HepG2 (cell line): Measurements from ENCODE around the gene USP24. TPM values are rescaled to one million over a fixed set of nuclear protein-coding genes. Genes with fewer than 3 reads are reported as not detected.
A peak's percentile ranks its signal among the peaks of the same experiment; 100 is the strongest.

Source experiments
- ATAC-seq: fragments of 200-7000 bp; cut with Tn5 transposase; 3 replicates; pipeline ENCODE4 v1.9.1; 2020; ENCODE audit warnings: mild to moderate bottlenecking, moderate library complexity
- BruUV-seq: library from RNA; stranded (reverse); fragments of 400-500 nt; replicated peaks from 2 replicates; lab custom pipeline; 2021; lab: Mats Ljungman, UMichigan
- CTCF ChIA-PET: fragments of 300-600 bp; formaldehyde crosslinking; extraction: SDS; loops from one replicate; lab custom pipeline; 2021; ENCODE audit warnings: low total read pairs, inconsistent platforms, low intra/inter-chr PET ratio; lab: Yijun Ruan, JAX
- POLR2A ChIA-PET: fragments of 350-600 bp; sonication (Branson Sonifier 250); formaldehyde crosslinking; loops from one replicate; lab custom pipeline; 2020; ENCODE audit warnings: antibody characterized with exemption, inconsistent platforms; lab: Yijun Ruan, JAX
- DNase-seq: peaks from one replicate; pipeline ENCODE4 v3.0.0-alpha.2; 2015; ENCODE audit warnings: low spot score
- FAIRE-seq: peaks from 3 replicates; lab custom pipeline; 2011; peaks lifted over from hg19 to GRCh38; lab: Jason Lieb, UNC
- H2AFZ ChIP-seq: one replicate; pipeline ENCODE4 v1.6.1; 2011; ENCODE audit warnings: low read length, inconsistent platforms
- H3K27ac ChIP-seq: fragments of 300-600 bp; 3 replicates; pipeline ENCODE4 v1.8.0; 2011; ENCODE audit warnings: mixed run types, mild to moderate bottlenecking, mixed read lengths, low read length, inconsistent platforms; ENCODE audit not compliant: insufficient read depth; ENCODE audit errors: extremely low read length
- H3K27me3 ChIP-seq, 2 experiments: fragments of 200-600 bp in 1 of 2; 2 replicates in 1 of 2; 3 replicates in 1 of 2; pipeline versions ENCODE4 v1.6.0 to v1.8.0; 2011; ENCODE audit warnings: low read length in 2 of 2, mild to moderate bottlenecking in 2 of 2, moderate library complexity in 2 of 2, inconsistent platforms in 1 of 2; ENCODE audit not compliant: insufficient read depth in 2 of 2, control insufficient read depth in 1 of 2
- H3K36me3 ChIP-seq, 2 experiments: fragments of 200-600 bp in 1 of 2; replicated peaks in 1 of 2; 2 replicates in 1 of 2; 3 replicates in 1 of 2; pipeline versions ENCODE4 v1.5.1 to v1.8.0; 2011; ENCODE audit warnings: low read length in 2 of 2, inconsistent platforms in 1 of 2; ENCODE audit not compliant: insufficient read depth in 2 of 2, control insufficient read depth in 1 of 2
- H3K4me1 ChIP-seq: 2 replicates; pipeline ENCODE4 v1.5.1; 2012; ENCODE audit warnings: low read length, inconsistent platforms; ENCODE audit not compliant: insufficient read depth
- H3K4me2 ChIP-seq: 2 replicates; pipeline ENCODE4 v1.6.0; 2011; ENCODE audit warnings: low read depth, low read length, inconsistent platforms
- H3K4me3 ChIP-seq, 3 experiments: fragments of 200-600 bp in 1 of 3; sonication (generic), shearing (Covaris generic) in 1 of 3; replicated peaks in 1 of 3; 2 replicates each; pipeline ENCODE4 v1.5.1; 2011 to 2016; ENCODE audit warnings: low read length in 3 of 3, inconsistent platforms in 2 of 3, low read depth in 2 of 3, mild to moderate bottlenecking in 2 of 3, control low read depth in 1 of 3, mixed read lengths in 1 of 3; ENCODE audit not compliant: insufficient read depth in 1 of 3
- H3K79me2 ChIP-seq: one replicate; pipeline ENCODE4 v1.6.1; 2011; ENCODE audit warnings: low read length, inconsistent platforms; ENCODE audit not compliant: insufficient read depth
- H3K9ac ChIP-seq: 2 replicates; pipeline ENCODE4 v1.6.0; 2011; ENCODE audit warnings: mild to moderate bottlenecking, low read depth, low read length, inconsistent platforms; ENCODE audit not compliant: insufficient read depth
- H3K9me3 ChIP-seq: 2 replicates; pipeline ENCODE4 v1.5.1; 2012; ENCODE audit warnings: mild to moderate bottlenecking, low read length
- H4K20me1 ChIP-seq: 2 replicates; pipeline ENCODE4 v1.6.0; 2011; ENCODE audit warnings: inconsistent platforms, mild to moderate bottlenecking, low read length, moderate library complexity; ENCODE audit not compliant: insufficient read depth
- ATF7 ChIP-seq, 2 experiments: fragments of 450-650 bp in 1 of 2; sonication (generic) in 1 of 2; formaldehyde crosslinking in 1 of 2; IDR thresholded peaks; 2 replicates each; pipeline versions ENCODE4 v1.4.0 to v1.6.1; 2016 to 2020; ENCODE audit warnings: antibody characterized with exemption in 1 of 2, mild to moderate bottlenecking in 1 of 2, missing genetic modification reagents in 1 of 2
- ELF4 ChIP-seq: sonication (generic); formaldehyde crosslinking; IDR thresholded peaks from 2 replicates; pipeline ENCODE4 v1.5.0; 2020; ENCODE audit warnings: missing genetic modification reagents, mild to moderate bottlenecking, moderate library complexity, borderline replicate concordance
- IRF2 ChIP-seq: IDR thresholded peaks from 2 replicates; pipeline ENCODE4 v1.6.1; 2018; ENCODE audit warnings: missing genetic modification reagents, missing compliant biosample characterization
- KIAA2018 ChIP-seq: sonication (generic); formaldehyde crosslinking; IDR thresholded peaks from 2 replicates; pipeline ENCODE4 v1.5.0; 2020; ENCODE audit warnings: mild to moderate bottlenecking, missing genetic modification reagents, borderline replicate concordance
- TAF1 ChIP-seq: sonication (generic); formaldehyde crosslinking; IDR thresholded peaks from 2 replicates; pipeline ENCODE4 v1.4.0; 2020; ENCODE audit warnings: missing genetic modification reagents
- ZNF3 ChIP-seq: IDR thresholded peaks from 2 replicates; pipeline ENCODE4 v1.7.0; 2017; ENCODE audit warnings: inconsistent platforms
- ZNF30 ChIP-seq: sonication (generic); formaldehyde crosslinking; IDR thresholded peaks from 2 replicates; pipeline ENCODE4 v1.5.0; 2020; ENCODE audit warnings: mild to moderate bottlenecking, missing genetic modification reagents
- ZNF704 ChIP-seq: sonication (generic); formaldehyde crosslinking; IDR thresholded peaks from 2 replicates; pipeline ENCODE4 v1.8.1; 2023; ENCODE audit warnings: mild to moderate bottlenecking, inconsistent platforms, moderate library complexity, missing genetic modification reagents, borderline replicate concordance
- WGBS: methylation state at CpG from one replicate; pipeline ENCODE4 v1.1.6; 2017; ENCODE audit warnings: low lambda C conversion rate; 5-methylcytosine and 5-hydroxymethylcytosine counted together
- in situ Hi-C: cut with HindIII; loops from 2 replicates; pipeline ENCODE4 v1.10.0; 2017; ENCODE audit warnings: low pct_unique_long_range_greater_than_20kb; ENCODE audit not compliant: extremely low pct_ligation_motif_present
- intact Hi-C: fragments of 100-400 bp; cut with micrococcal nuclease; formaldehyde crosslinking; loops from one replicate; pipeline ENCODE4 v1.10.0; 2022; ENCODE audit not compliant: unreplicated experiment
- polyA plus RNA-seq, 8 experiments: library from polyadenylated mRNA; depleted of rRNA in 3 of 8; stranded (reverse) in 7 of 8; unstranded in 1 of 8; fragments of >200 nt; fragmentation: Illumina TruSeq in 4 of 8; extraction: Trizol in 4 of 8; gene quantifications; 2 replicates each; pipeline versions ENCODE4 v1.2.1 to v1.2.3, GENCODE V29; 2011 to 2016; ENCODE audit warnings: low read depth in 4 of 8, missing spikeins in 1 of 8, mixed read lengths in 1 of 8; ENCODE audit not compliant: insufficient read depth in 1 of 8
- total RNA-seq, 5 experiments: library from RNA; depleted of rRNA; stranded (reverse); fragments of >200 nt; fragmentation: Illumina TruSeq; extraction: Trizol; gene quantifications; 2 replicates each; pipeline ENCODE4 v1.2.3, GENCODE V29; 2016; ENCODE audit warnings: low read depth in 1 of 5

The USP24 gene
- total and polyA plus RNA-seq, 2 of the 13 experiments (the other 11 are each of a cell fraction or from before 2014, with no cell fraction given) = 18.8 to 47.6 TPM

- no peak for FAIRE-seq
- H2AFZ ChIP-seq = no peak overlapping the region
- H3K4me1 ChIP-seq = no peaks in the 10 kb centered on the region
- no peaks in the 10 kb centered on the region for H4K20me1 ChIP-seq
- ChIA-PET CTCF (no interaction called here), POLR2A (no interaction called here)
- no peaks in the 10 kb centered on the region for H3K79me2 ChIP-seq
- H3K27ac ChIP-seq = no peak overlapping the region
- no peak overlapping the region for H3K9ac ChIP-seq
- no peak overlapping the region for H3K4me3 ChIP-seq
- WGBS = 46% methylated on average over 7 of the region's 7 CpGs
- intact Hi-C loops (no loop called here), in situ Hi-C loops (no loop called here)
- TF ChIP-seq ZNF704 = no peak
- ATAC-seq = no peak
- BruUV-seq = no TSS peak
- H3K4me2 ChIP-seq = no peak overlapping the region
- 0 out of 5 replicates have a peak, but pooled peaks cover 0 to 3% of the 10 kb centered on the region in 2 experiments for H3K27me3 ChIP-seq
- H3K9me3 ChIP-seq = no peaks in the 10 kb centered on the region
- no peak for DNase-seq
- H3K36me3 ChIP-seq = no peaks in the 10 kb centered on the region
Observed at GRCh38 chr1:55259911-55260609, 44.9 kb upstream of the USP24 start.

GRCh38 chr1:55257958-55258357 is 42.8 kb upstream of the USP24 start:
- ATAC-seq = no peak
- Histone ChIP-seq H4K20me1 (no peaks in the 10 kb centered on the region), H3K79me2 (no peaks in the 10 kb centered on the region), H3K4me3 (no peak overlapping the region), H3K4me2 (no peak overlapping the region), H3K9me3 (no peaks in the 10 kb centered on the region), H3K27ac (no peak overlapping the region), H3K36me3 (no peaks in the 10 kb centered on the region), H3K9ac (no peak overlapping the region), H2AFZ (no peak overlapping the region), H3K4me1 (no peaks in the 10 kb centered on the region), H3K27me3 (0 out of 5 replicates have a peak, but pooled peaks cover 0 to 3% of the 10 kb centered on the region in 2 experiments)
- ChIA-PET CTCF (no interaction called here), POLR2A (no interaction called here)
- in situ Hi-C loops = no loop called here
- no peak for DNase-seq
- no peak for FAIRE-seq
- WGBS = 24% methylated on average over 3 of the region's 3 CpGs
- intact Hi-C loops = no loop called here
- no TSS peak for BruUV-seq
- TF ChIP-seq ATF7 (IDR thresholded peaks at IDR 0.05) (peak; percentile 21; the same call in 1 of the 2 replicates), ATF7 (CRISPR knock-in tag; IDR thresholded peaks at IDR 0.05) (no peak), ZNF30 (no peak), ELF4 (no peak), ZNF3 (CRISPR knock-in tag) (no peak), TAF1 (no peak), IRF2 (no peak), KIAA2018 (CRISPR knock-in tag) (no peak)
